ENCODE results near the gene RUNX3.

RUNX3 gene

DNA sequence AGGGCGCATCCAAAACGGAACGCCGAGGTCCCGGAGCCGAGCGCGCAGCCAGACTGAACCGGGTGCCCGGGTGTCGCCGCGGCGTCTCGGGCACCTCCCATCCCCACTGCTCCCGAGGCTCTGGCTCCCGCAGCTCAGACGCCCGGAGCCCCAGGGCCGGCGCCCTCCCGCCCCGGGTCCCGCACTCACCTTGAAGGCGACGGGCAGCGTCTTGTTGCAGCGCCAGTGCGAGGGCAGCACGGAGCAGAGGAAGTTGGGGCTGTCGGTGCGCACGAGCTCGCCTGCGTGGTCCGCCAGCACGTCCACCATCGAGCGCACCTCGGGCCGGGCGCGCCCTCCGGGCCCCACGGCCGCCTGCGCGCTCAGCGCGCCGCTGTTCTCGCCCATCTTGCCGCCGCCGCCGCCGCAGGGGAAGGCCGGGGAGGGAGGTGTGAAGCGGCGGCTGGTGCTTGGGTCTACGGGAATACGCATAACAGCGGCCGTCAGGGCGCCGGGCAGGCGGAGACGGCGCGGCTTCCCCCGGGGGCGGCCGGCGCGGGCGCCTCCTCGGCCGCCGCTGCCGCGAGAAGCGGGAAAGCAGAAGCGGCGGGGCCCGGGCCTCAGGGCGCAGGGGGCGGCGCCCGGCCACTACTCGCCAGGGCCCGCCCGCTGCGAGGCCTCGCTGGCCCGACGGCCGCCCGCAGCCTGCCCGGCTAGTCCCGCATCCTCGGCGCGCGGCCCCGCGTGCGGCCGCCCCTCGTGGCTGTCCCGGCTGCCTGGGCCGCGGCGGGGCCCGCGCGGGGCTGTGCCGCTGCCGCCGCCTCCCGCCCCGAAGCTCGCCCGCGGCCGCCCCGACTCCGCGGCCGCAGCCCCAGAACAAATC, 447 bp downstream of the RUNX3 start:
- no peak for DNase-seq (ENCODE audit: low read depth)

GRCh38 chr1:24928689-24929397, 1.2 kb downstream of the RUNX3 start:
- no peak for DNase-seq (ENCODE audit: low read depth)

- DNase-seq (ENCODE audit: low read depth): no peak
Observed at GRCh38 chr1:24927988-24928688, 1.9 kb downstream of the RUNX3 start.

DNA sequence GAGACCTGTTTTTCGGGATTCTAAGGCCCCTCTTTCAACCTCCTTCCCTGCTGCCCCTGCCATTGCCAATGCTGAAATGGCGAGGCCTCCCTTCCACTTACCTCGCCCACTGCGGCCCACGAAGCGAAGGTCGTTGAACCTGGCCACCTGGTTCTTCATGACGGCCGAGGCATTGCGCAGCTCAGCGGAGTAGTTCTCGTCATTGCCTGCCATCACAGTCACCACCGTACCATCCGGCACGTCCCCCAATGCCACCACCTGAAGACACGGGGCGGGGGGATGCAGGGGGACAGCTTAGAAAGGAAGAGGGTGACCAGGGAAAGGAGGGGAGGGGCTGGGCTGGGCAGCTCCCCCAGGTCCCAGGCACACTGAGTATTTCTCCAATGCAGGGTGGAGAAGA, 2.6 kb downstream of the RUNX3 start:
- DNase-seq (ENCODE audit: low read depth): no peak

DNA sequence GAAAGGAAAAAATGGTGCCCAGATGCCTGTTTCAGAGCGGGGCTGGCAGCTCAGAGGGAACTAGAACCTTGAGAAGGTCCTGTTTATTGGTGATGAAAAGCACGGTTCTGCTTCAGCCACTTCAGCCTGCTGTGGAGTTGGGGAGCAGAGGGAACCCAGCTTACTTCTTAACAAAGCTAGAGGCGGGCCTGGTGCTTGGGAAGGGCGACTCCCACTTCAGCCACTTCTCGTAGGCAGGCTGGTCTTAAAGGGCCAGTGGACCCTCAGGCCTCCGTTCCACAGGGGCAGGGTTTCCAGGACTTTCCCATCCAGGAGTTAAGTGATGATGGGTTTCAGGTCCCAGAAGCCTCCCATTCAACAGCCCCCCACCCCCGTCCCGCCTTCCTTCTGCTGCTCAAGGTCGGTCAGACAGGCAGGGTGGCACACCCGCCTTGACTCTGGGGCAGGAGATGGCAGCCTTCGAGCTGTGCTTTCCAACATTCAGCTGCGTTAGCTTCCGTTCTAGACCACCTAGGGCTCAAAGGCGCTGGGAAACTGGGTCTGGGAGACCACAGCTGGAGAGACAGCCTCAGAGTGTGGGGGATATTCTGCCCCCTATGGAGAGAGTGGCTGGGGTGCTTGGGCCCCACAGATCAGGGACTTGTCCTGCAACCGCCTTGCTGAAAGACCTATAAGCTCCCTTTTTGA, 3.4 kb downstream of the RUNX3 start:
- no peak for DNase-seq (ENCODE audit: low read depth)

GRCh38 chr1:24925963-24926362, 4.1 kb downstream of the RUNX3 start:
- DNase-seq (ENCODE audit: low read depth): no peak

GRCh38 chr1:24925082-24925779, 4.8 kb downstream of the RUNX3 start:
- DNase-seq (ENCODE audit: low read depth): peak; percentile 78

GRCh38 chr1:24923485-24924113, 6.5 kb downstream of the RUNX3 start:
- DNase-seq (ENCODE audit: low read depth): no peak

- no peak for DNase-seq (ENCODE audit: low read depth)
Observed at GRCh38 chr1:24921938-24922662, 8.0 kb downstream of the RUNX3 start.

DNA sequence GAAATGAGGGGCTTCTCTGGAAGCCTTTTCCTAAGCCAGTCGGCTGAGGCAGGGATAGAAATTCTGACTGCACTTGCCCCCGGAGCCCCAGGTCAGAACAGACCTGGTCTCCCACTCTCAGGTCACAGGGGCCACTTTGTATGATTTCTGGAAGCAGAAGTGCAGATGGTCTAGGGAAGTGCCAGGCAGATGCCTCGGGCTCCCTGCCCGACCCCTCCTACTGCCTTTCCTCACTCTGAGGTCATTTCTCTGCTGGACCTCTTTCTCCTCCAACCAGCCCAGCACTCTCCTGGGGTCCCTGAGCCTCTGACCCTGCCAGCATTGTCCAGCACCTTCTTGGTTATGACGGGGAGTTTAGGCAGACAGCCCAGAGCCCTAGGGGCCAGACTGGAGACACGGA, 8.7 kb downstream of the RUNX3 start:
- no peak for DNase-seq (ENCODE audit: low read depth)

GRCh38 chr1:24920533-24920925, 9.5 kb downstream of the RUNX3 start:
- no peak for DNase-seq (ENCODE audit: low read depth)

GRCh38 chr1:24919791-24920532, 10.1 kb downstream of the RUNX3 start:
- DNase-seq (ENCODE audit: low read depth): peak; percentile 56

GRCh38 chr1:24918995-24919605, 11.0 kb downstream of the RUNX3 start:
- no peak for DNase-seq (ENCODE audit: low read depth)

DNA sequence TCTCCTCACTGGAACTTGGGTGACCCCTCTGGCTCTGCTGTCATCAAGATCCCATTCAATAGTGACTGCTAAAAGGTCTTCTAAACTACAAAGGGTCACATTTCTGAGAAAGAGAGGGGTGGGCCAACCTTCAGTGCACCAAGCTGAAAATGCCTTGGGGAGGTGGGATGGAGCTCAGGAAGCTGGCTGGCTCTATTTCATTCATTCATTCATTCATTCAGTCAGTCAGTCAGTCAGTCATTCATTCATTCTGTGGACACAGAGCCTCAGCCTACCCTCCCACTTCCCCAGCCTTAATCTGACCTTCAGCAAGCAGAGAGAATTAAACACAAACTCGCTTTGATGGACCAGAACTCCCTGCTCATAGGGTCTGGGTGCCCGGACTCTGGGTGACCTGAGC, 11.7 kb downstream of the RUNX3 start:
- no peak for DNase-seq (ENCODE audit: low read depth)

DNA sequence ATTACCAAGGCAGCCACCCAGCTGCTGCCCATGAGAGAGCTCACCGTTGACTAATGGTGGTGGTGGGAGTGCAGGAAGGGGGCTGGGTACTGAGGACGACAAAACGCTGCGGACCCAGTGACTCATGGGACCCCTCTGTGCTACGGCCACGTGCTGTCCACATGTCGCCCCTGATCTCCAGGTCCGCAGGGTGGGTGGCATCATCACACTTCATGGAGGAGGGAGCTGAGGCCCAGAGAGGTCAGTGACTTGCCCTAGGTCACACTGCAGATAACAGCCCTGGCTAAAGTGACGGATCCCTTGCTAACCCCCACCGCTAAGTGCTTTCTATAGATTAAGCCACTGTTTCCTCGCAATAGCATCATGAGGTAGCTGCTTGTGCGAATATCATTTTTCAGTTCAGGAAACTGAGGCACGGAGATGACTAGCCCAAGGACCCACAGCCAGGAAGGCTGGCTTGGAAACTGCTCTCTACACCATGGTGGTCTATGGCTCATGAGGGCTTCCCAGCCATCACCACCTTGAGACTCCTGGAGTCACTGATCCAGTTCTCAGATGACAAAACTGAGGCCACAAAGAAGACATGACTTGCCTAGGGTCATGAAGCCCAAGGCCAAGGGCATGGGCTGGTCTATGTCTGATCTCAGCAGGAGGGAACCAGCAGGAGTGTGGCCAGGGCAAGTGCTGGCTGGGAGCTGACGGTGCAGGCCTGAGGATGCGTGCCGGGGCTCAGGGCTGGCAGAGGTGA, 12.6 kb downstream of the RUNX3 start:
- no peak for DNase-seq (ENCODE audit: low read depth)

DNA sequence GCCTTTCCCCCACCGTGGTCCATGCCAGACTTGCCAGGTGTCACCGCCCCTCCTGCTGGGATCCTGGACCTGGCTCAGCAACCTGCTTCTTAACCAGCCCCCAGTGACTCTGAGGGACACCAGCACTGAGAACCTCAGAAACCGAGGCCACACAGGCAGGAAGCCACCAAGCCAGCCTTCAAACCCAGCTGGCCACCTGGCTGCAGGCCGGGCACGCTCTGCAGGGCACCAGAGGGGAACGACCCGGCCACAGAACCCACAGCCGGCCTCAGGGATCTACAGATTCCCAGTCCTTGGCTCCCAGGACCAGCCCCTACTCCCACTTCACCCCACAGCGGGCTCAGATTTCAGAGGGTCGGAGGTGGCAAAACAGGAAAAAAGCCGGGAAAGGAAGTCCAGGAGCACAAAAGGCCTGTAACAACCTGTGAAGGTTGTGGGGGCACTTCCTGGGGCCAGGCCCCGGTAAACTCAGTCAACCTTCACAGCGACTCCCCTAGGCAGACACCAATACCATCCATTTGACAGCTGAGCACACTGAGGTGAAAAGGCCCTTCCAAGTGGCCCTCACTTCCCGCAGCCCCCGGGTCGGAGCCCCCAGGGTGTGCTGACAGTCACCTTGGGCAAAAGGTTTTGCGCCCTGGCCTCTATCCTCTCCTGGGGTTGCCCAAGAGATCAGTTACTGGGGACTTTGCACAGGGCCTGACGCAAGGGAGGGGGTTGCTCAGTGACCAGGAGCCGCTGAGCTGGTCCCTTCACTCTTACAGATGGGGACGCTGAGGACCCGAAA, 14.1 kb downstream of the RUNX3 start:
- DNase-seq (ENCODE audit: low read depth): no peak

GRCh38 chr1:24914226-24915069, 15.6 kb downstream of the RUNX3 start:
- no peak for DNase-seq (ENCODE audit: low read depth)

All from activated T-cell treated with anti-CD3 and anti-CD28 coated beads for 24 hours (primary cell).